Activated CD8-positive, alpha-beta T cell treated with anti-CD3 and anti-CD28 coated beads for 36 hours (primary cell): Measurements from ENCODE around the gene NKD1. TPM values are rescaled to one million over a fixed set of nuclear protein-coding genes. Genes with fewer than 3 reads are reported as not detected.

Source experiments
- ATAC-seq: fragments of 200-7000 bp; cut with Tn5 transposase; one replicate; pipeline ENCODE4 v1.10.0; 2021; ENCODE audit warnings: mild to moderate bottlenecking, moderate library complexity
- CTCF ChIA-PET: fragments of 350-600 bp; sonication (Branson Sonifier 250); formaldehyde crosslinking; loops from one replicate; lab custom pipeline; 2021; ENCODE audit warnings: antibody characterized with exemption; lab: Charles Lee
- POLR2A ChIA-PET: fragments of 350-600 bp; sonication (Branson Sonifier 250); formaldehyde crosslinking; loops from one replicate; lab custom pipeline; 2021; ENCODE audit warnings: antibody characterized with exemption; lab: Charles Lee
- DNase-seq: peaks from one replicate; pipeline ENCODE4 v3.0.0-alpha.2; 2020
- H3K27ac Mint-ChIP-seq: one replicate; pipeline ENCODE4 v1.8.0; 2021; ENCODE audit warnings: mild to moderate bottlenecking, mixed read lengths
- H3K27me3 Mint-ChIP-seq: one replicate; pipeline ENCODE4 v1.8.0; 2021; ENCODE audit warnings: mixed read lengths
- H3K36me3 Mint-ChIP-seq: one replicate; pipeline ENCODE4 v1.8.0; 2021; ENCODE audit warnings: low read depth, mixed read lengths
- H3K4me1 Mint-ChIP-seq: one replicate; pipeline ENCODE4 v1.8.0; 2021; ENCODE audit warnings: low read depth, mixed read lengths
- H3K4me3 Mint-ChIP-seq: one replicate; pipeline ENCODE4 v1.8.0; 2021; ENCODE audit warnings: mild to moderate bottlenecking, moderate library complexity, mixed read lengths
- H3K9me3 Mint-ChIP-seq: one replicate; pipeline ENCODE4 v1.8.0; 2021; ENCODE audit warnings: mixed read lengths
- intact Hi-C: fragments of 100-400 bp; cut with micrococcal nuclease; formaldehyde crosslinking; loops from one replicate; pipeline ENCODE4 v1.10.0; 2022
- total RNA-seq, 2 experiments: library from RNA; stranded (reverse); gene quantifications; one replicate each; pipeline ENCODE4 v1.2.3, GENCODE V29; 2021
- TF ChIP-seq, protein P1 (sequence below): fragments of 200-600 bp; IDR thresholded peaks from one replicate; pipeline ENCODE4 v1.8.0; 2022; ENCODE audit warnings: antibody characterized with exemption, mild to moderate bottlenecking

The NKD1 gene
- total RNA-seq, 2 experiments from 2014 or later: 1.9 to 3.6 TPM

GRCh38 chr16:50505714-50506542 is 42.3 kb upstream of the NKD1 start:
- Mint-ChIP-seq H3K36me3 (no peaks in the 10 kb centered on the region), H3K4me1 (no peaks in the 10 kb centered on the region), H3K27ac (no peak overlapping the region), H3K9me3 (no peaks in the 10 kb centered on the region), H3K4me3 (no peak overlapping the region), H3K27me3 (no peaks in the 10 kb centered on the region)
- ATAC-seq (no peak), DNase-seq (no peak)
- ChIA-PET CTCF (interaction anchor here (1.7 kb wide), 1 partner anchor 11 kb away, joined by 6 read pairs; no protein-coding TSS in a partner anchor), POLR2A (no interaction called here)
- TF ChIP-seq, protein P1, sequence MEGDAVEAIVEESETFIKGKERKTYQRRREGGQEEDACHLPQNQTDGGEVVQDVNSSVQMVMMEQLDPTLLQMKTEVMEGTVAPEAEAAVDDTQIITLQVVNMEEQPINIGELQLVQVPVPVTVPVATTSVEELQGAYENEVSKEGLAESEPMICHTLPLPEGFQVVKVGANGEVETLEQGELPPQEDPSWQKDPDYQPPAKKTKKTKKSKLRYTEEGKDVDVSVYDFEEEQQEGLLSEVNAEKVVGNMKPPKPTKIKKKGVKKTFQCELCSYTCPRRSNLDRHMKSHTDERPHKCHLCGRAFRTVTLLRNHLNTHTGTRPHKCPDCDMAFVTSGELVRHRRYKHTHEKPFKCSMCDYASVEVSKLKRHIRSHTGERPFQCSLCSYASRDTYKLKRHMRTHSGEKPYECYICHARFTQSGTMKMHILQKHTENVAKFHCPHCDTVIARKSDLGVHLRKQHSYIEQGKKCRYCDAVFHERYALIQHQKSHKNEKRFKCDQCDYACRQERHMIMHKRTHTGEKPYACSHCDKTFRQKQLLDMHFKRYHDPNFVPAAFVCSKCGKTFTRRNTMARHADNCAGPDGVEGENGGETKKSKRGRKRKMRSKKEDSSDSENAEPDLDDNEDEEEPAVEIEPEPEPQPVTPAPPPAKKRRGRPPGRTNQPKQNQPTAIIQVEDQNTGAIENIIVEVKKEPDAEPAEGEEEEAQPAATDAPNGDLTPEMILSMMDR: no peak
- intact Hi-C loops: no loop called here

- TF ChIP-seq, protein P1: no peak
- Mint-ChIP-seq H3K4me1 (no peaks in the 10 kb centered on the region), H3K4me3 (no peak overlapping the region), H3K36me3 (no peaks in the 10 kb centered on the region), H3K9me3 (no peaks in the 10 kb centered on the region), H3K27me3 (no peaks in the 10 kb centered on the region), H3K27ac (no peak overlapping the region)
- intact Hi-C loops: no loop called here
- CTCF ChIA-PET: interaction anchor here (1.7 kb wide), 1 partner anchor 10 kb away, joined by 6 read pairs; no protein-coding TSS in a partner anchor
- no peak for DNase-seq
- no peak for ATAC-seq
- POLR2A ChIA-PET: no interaction called here
Measured at GRCh38 chr16:50506543-50506937, 41.7 kb upstream of the NKD1 start.

DNA sequence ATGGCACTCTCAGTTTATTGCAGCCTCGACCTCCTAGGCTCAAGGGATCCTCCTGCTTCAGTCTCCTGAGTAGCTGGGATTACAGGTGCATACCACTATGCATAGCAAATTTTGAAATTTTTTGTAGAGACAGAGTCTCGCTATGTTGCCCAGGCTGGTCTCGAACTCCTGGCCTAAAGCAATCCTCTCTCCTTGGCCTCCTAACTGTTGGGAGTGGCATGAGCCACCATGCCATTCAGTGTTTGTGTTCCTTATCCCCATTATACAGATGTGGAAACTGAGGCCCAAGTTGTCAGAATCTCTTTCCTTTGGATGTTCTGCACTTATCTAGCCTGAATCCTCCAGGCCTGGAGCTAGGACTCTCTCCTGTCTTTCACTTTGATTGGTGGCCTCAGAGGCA is 40.8 kb upstream of the NKD1 start:
- Mint-ChIP-seq H3K27me3 (no peaks in the 10 kb centered on the region), H3K4me3 (no peak overlapping the region), H3K4me1 (no peaks in the 10 kb centered on the region), H3K9me3 (no peaks in the 10 kb centered on the region), H3K27ac (no peak overlapping the region), H3K36me3 (no peaks in the 10 kb centered on the region)
- TF ChIP-seq, protein P1: no peak
- POLR2A ChIA-PET: no interaction called here
- intact Hi-C loops: no loop called here
- CTCF ChIA-PET: interaction anchor here (0.9 to 1.7 kb wide), 4 partner anchors 10 to 299 kb away, joined by 3 to 6 read pairs (median 4); no protein-coding TSS in a partner anchor
- ATAC-seq (no peak), DNase-seq (no peak)

- no peaks in the 10 kb centered on the region for H3K4me1 Mint-ChIP-seq
- no peak overlapping the region for H3K27ac Mint-ChIP-seq
- POLR2A ChIA-PET: no interaction called here
- H3K36me3 Mint-ChIP-seq: no peaks in the 10 kb centered on the region
- intact Hi-C loops: no loop called here
- no peak overlapping the region for H3K4me3 Mint-ChIP-seq
- CTCF ChIA-PET: interaction anchor here (0.6 to 2.3 kb wide), 16 partner anchors 9 to 297 kb away, joined by 3 to 8 read pairs (median 3); no protein-coding TSS in a partner anchor
- TF ChIP-seq, protein P1: peak; percentile 95
- no peaks in the 10 kb centered on the region for H3K9me3 Mint-ChIP-seq
- DNase-seq (peak; percentile 69), ATAC-seq (no peak)
- H3K27me3 Mint-ChIP-seq: no peaks in the 10 kb centered on the region
Measured at GRCh38 chr16:50509521-50510341, 38.5 kb upstream of the NKD1 start.
